ENCODE results near the gene TTC27. TPM values are rescaled to one million over a fixed set of nuclear protein-coding genes. Genes with fewer than 3 reads are reported as not detected.

TTC27 gene
- total and polyA plus RNA-seq, 8 donors = 3.4 to 13.3 (median 9.9) TPM

DNA sequence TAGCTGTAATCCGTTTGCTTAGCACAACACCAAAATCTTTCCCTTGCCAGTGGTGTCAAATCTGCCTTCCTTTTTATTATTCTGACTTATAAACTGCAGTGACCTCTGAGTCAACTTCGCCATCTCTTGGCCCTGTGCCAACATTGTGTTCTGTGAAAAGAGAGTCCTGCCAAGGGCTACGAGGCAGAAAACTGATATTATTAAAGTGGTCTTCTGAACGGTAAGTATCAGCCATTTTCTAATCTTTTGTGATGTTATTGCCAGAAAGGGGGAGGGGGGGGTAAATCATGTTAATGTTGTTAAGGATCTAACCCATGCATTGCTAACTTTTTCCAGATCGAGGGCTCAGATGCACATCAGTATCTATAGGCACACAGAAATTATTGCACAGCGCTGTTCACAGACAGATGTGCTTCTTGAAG, 197.5 kb downstream of the TTC27 start:
- TF ChIP-seq, protein P1, sequence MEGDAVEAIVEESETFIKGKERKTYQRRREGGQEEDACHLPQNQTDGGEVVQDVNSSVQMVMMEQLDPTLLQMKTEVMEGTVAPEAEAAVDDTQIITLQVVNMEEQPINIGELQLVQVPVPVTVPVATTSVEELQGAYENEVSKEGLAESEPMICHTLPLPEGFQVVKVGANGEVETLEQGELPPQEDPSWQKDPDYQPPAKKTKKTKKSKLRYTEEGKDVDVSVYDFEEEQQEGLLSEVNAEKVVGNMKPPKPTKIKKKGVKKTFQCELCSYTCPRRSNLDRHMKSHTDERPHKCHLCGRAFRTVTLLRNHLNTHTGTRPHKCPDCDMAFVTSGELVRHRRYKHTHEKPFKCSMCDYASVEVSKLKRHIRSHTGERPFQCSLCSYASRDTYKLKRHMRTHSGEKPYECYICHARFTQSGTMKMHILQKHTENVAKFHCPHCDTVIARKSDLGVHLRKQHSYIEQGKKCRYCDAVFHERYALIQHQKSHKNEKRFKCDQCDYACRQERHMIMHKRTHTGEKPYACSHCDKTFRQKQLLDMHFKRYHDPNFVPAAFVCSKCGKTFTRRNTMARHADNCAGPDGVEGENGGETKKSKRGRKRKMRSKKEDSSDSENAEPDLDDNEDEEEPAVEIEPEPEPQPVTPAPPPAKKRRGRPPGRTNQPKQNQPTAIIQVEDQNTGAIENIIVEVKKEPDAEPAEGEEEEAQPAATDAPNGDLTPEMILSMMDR (IDR thresholded peaks at IDR 0.05) = no peak
- H3K27ac ChIP-seq = no peak overlapping the region
- peaks cover 0 to 7% (median 0%) of the 10 kb centered on the region in 3 donors for H3K4me1 ChIP-seq
- no peak for FAIRE-seq
- no peaks in the 10 kb centered on the region for H3K9me3 ChIP-seq
- 50 to 53% methylated on average over 6 of the region's 6 CpGs for WGBS, 2 donors
- no peaks in the 10 kb centered on the region for H3K27me3 ChIP-seq
- intact Hi-C loops (cut with DNase I) = no loop called here
- H3K4me3 ChIP-seq = no peak overlapping the region
- H3K36me3 ChIP-seq = no peaks in the 10 kb centered on the region
- ATAC-seq = no peak
- DNase-seq = peak in 1 of 6 donors; percentile 13

DNA sequence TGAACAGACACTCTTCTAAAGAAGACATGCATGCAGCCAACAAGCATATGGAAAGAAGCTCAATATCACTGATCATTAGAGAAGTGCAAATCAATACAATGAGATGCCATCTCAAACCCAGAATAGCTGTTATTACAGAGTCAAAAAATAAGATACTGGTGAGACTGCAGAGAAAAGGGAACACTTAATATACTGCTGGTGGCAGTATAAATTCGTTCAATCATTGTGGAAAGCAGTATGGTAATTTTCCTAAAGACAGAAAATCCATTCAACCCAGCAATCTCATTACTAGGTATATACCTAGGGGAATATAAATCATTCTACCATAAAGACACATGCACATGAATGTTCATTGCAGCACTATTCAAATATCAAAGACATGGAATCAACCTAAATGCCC, 202.3 kb downstream of the TTC27 start:
- no peak overlapping the region for H3K27ac ChIP-seq
- ATAC-seq = no peak
- no peaks in the 10 kb centered on the region for H3K36me3 ChIP-seq
- DNase-seq = no peak
- 68 to 77% methylated on average over 1 of the region's 1 CpG for WGBS, 2 donors
- no peaks in the 10 kb centered on the region for H3K4me1 ChIP-seq
- H3K9me3 ChIP-seq = no peaks in the 10 kb centered on the region
- TF ChIP-seq, protein P1 (IDR thresholded peaks at IDR 0.05) = no peak
- no peak for FAIRE-seq
- intact Hi-C loops (cut with DNase I) = no loop called here
- no peaks in the 10 kb centered on the region for H3K27me3 ChIP-seq
- no peak overlapping the region for H3K4me3 ChIP-seq

DNA sequence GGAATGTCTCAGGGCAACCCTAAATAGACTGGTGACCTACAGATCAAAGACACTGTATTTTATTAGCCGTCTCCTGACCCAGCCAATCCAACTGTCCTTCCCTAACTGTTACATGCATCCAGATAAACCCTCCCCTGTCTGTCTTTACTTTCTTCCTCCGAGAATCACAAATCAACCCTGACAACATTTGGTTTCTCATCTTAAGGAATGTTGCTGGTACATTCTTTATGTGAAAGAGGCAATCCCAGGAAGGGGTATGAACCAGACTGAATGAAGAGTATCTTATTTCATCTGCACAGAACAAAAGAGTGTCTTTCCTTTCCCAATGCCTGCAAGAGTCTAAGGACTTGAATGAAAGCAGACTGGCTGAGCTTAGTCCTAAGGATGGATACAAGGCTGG, 205.0 kb downstream of the TTC27 start:
- Histone ChIP-seq H3K36me3 (no peaks in the 10 kb centered on the region), H3K4me1 (no peaks in the 10 kb centered on the region), H3K27ac (no peak overlapping the region), H3K4me3 (no peak overlapping the region), H3K9me3 (no peaks in the 10 kb centered on the region), H3K27me3 (no peaks in the 10 kb centered on the region)
- ATAC-seq (no peak), DNase-seq (no peak), FAIRE-seq (no peak)
- 46 to 53% methylated on average over 2 of the region's 2 CpGs for WGBS, 2 donors
- intact Hi-C loops (cut with DNase I) = no loop called here
- TF ChIP-seq, protein P1 (IDR thresholded peaks at IDR 0.05) = no peak

DNA sequence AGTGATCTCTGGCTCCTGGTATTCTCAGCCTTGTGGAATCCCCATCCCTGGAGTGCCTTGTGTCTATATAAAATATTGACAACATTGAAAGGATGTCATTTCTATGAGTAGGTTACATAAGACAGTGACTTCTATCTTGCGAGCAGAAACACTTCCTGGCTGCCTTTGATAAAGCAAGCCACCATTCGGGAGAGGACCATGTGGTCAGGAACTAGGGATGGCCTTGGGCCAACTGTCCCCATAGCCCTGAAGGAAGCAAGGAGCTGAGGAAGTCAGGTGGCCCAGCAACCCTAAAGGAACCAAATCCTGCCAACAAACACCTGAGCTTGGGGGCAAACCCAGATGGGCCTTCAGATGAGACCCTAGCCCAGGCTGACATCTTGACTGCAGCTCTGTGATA, 205.9 kb downstream of the TTC27 start:
- Histone ChIP-seq H3K27ac (no peak overlapping the region), H3K36me3 (no peaks in the 10 kb centered on the region), H3K4me3 (no peak overlapping the region), H3K9me3 (no peaks in the 10 kb centered on the region), H3K27me3 (no peaks in the 10 kb centered on the region), H3K4me1 (no peaks in the 10 kb centered on the region)
- DNase-seq = no peak
- intact Hi-C loops (cut with DNase I) = no loop called here
- 25 to 38% methylated on average over 2 of the region's 2 CpGs for WGBS, 2 donors
- FAIRE-seq = no peak
- TF ChIP-seq, protein P1 (IDR thresholded peaks at IDR 0.05) = no peak
- ATAC-seq = no peak

DNA sequence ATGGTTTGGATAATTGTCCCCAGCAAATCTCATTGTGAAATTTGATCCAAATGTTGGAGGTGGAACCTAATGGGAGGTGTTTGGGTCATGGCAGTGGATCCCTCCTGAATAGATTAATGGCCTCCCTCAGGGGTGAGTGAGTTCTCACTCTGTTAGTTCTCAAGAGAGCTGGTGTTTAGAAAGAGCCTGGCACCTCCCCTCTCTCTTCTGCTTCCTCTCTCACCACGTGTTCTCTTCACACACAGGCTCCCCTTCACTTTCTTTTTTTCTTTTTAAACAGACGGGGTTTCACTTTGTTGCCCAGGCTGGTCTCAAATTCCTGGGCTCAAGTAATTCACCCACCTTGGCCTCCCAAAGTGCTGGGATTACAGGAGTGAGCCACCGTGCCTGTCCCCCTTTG, 207.3 kb downstream of the TTC27 start:
- DNase-seq = no peak
- H3K27ac ChIP-seq = no peak overlapping the region
- no peaks in the 10 kb centered on the region for H3K4me1 ChIP-seq
- no peaks in the 10 kb centered on the region for H3K27me3 ChIP-seq
- 56 to 63% methylated on average over 3 of the region's 3 CpGs for WGBS, 2 donors
- H3K36me3 ChIP-seq = no peaks in the 10 kb centered on the region
- no peak for FAIRE-seq
- H3K9me3 ChIP-seq = no peaks in the 10 kb centered on the region
- TF ChIP-seq, protein P1 (IDR thresholded peaks at IDR 0.05) = no peak
- H3K4me3 ChIP-seq = no peak overlapping the region
- intact Hi-C loops (cut with DNase I) = no loop called here
- ATAC-seq = no peak

Data from pancreas (tissue), 10 donors.